HUDEP-2 (cell line): ENCODE data around the gene PAX7.
"Not testable (repeated sequence)": the region's sequence is repeated elsewhere in the genome, so short reads cannot be mapped to it uniquely, and the experiment has no call there.

ENCODE experiments used
- DNase-seq, 76 experiments: peaks; one replicate each; lab custom pipeline; 2025; ENCODE audit not compliant: unreplicated experiment in 76 of 76; lab: John Stamatoyannopoulos, UW

Gene PAX7

DNA sequence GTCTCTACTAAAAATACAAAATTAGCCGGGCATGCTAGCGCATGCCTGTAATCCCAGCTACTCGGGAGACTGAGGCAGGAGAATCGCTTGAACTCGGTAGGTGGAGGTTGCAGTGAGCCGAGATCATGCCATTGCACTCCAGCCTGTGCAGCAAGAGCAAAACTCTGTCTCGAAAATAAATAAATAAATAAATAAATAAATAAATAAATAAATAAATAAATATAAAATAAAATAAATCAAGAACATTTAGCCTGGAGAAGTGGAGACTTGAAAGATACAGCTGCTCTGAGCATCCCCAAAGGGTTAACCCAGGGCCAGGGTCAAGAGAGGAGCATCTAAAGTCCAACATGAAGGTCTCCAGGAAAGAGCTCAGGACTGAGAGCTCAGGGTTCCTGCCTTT lies 63.6 kb downstream of the PAX7 start:
- not testable (repeated sequence) for DNase-seq

DNA sequence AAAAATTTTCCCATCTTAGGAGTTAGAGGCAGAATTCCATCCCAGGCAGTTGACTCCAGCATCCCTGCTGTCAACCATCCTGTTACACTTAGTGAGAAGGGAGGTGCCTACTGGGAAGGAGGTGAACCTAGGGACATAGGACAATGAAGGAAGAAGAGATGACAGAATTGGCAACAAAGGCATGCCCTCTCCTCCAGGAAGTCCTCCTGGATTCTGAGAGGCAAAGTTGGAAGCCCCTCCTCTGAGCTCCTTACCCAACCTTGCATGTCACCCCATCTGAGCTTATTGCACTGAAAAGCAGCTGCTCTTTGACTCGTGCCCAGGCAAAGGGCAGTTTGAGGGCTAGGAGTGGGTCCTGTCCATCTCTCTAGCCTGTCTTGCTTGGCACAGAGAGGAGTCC lies 66.9 kb downstream of the PAX7 start:
- no peak for DNase-seq

DNA sequence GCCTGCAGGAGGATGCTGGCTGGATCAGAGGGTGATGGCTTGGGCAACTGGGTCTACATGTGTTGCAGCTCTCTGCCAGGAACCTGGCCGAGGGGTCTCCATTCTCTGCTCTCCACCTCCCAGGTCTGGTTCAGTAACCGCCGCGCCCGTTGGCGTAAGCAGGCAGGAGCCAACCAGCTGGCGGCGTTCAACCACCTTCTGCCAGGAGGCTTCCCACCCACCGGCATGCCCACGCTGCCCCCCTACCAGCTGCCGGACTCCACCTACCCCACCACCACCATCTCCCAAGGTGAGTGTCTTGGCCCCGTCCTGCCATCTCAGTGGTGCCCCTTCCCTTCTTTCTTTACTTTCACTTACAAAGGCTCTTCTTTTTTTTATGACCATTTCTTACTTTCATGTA lies 69.9 kb downstream of the PAX7 start:
- DNase-seq = no peak

DNA sequence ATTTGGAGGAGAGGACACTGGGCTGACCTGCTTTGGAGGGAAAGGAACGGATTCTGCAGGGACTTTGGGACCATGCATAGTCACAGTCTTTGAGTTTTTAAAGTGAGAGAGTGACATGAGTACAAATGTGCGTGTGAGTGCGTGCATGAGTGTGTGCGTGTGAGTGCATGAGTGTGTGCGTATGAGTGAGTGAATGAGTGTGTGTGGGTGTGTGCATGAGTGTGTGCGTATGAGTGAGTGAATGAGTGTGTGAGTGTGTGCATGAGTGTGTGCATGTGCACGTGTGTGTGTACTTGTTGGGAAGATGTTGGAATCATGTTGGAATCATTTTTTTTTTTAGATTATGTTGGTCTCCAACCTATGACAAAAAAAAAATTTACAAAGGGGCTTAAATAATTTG lies 70.5 kb downstream of the PAX7 start:
- DNase-seq = no peak

DNA sequence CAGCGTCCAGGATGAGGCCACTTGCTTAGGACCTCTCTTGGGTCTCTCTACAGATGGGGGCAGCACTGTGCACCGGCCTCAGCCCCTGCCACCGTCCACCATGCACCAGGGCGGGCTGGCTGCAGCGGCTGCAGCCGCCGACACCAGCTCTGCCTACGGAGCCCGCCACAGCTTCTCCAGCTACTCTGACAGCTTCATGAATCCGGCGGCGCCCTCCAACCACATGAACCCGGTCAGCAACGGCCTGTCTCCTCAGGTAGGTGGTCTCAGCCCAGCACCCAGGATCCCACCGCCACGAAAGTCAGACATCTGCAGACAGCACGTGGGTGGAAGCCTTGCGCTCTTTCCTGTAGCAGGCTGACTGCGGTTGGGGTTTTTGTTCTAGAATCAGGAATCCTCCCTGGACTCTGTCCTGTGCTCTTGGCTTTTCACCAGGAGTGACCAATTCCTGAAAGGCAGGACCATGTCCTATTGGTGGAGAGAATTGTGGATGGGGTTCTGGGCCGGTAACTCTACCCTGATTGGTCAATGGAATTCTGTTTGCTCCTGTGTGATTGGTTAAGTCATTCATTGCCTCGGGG lies 72.5 kb downstream of the PAX7 start:
- DNase-seq = no peak

DNA sequence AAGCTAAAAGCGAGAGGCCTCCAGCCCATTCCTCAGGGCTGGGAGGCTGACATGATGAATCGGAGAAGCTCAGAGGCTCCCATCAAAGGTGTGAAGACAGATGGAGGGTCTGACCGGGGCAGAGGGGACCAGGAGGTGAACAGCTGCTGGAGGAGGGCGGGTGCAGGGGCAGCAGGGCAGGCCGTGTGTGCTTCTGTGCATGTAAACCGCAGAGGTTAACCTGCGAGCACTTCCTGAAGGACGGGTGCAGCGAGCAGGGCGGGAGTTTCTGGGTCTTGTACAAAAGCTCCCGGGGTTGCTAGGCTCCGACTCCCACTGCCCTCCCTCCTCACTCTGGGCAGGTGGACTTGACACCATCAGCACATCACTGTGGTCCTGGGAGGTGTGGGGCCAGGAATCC lies 75.2 kb downstream of the PAX7 start:
- DNase-seq = no peak

DNA sequence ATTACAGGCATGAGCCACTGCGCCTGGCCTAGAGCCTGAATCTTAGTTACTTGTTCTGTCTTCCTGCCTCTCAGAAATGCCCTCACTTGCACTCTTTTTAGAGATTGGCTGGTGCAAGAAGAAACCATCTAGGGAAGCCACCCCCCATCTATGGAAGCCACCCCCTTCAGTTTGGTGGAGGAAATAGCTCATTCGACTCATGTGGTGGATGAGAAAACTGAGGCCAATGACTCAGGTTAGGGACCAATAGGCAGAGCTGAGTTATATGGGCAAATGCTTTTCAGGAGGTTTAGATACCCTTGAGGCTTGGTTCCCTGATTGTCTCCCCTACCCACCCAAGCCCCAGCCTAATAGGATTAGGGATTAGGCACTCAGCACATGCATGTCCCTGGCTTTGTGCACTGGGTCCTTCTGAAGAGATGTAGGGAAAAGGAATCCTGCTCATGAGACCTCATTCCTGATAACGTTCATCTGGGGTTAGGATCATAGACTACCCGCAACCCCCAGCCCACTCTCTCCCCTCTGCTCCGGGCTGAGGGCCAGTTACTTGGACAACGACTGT lies 77.1 kb downstream of the PAX7 start:
- DNase-seq = no peak

DNA sequence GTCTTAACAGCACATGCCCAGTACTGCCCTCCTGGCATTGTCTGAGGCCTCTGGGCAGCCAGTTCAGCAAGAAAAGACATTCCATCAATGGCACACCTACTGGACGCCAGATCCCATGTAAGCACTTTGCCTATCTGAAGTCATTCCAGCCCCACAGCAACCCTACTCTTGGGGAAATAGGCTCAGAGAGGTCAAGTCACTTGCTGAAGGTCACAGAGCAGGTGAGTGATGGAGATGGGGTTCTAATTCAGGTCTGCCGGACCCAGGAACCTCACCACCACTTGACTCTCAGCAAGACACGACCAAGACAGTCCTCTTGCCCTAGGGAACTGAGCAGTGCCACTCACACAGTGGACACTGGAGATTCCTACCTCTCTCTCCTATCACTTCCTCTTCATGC lies 79.4 kb downstream of the PAX7 start:
- DNase-seq = no peak

DNA sequence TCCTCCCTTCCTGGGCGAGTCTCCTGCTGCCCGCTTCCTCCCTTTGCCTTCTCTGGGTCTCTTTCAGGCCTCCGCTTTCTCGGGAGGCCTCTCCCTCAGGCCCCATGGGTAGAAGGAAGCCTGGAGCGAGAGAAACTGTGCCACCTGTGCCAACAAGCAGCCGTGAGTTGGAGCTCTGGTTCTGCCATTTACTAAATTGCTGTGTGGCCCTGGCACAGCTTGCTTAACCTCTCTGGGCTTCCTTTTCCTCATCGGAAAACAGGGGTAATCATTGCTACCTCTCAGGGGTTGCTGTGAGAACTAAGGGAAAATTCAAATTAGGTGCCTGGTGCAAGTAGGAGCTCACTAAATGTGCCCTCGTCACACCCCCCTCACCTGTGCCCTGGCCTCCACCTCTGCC lies 80.4 kb downstream of the PAX7 start:
- DNase-seq = no peak

DNA sequence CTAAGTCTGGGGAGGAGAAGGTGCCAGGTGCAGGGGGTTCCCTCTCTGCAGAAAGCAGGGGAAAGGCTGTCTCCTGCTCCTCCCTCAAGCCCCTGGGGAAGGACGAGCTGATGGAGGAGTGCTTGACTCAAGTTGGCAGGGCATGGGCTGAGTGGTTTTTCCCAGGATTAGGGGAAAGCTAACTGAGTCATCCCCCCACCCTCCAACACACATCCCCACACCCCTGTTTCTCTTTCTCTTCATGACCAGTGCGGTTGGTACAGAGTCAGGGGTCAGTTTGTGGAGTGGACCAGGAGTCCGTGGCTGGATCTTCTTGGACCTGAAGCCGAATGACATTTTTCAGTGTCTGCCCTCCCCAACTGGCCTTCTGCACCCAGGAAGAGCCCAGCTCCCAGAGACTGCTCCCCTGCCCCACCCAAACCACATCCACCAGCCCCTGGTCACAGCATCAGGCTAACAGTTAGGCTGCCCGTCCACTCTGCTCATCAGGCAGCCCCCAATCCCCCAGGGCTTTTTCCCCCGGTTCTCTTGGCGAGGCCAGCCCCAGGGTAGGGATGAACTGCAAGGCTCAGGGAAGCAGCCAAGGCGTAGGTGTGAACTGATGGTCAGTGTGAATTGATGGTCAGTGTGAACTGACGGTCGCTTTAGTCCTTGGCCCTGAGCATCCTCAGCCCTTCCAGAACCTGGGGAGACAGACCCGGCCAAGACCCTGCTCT lies 81.0 kb downstream of the PAX7 start:
- DNase-seq = no peak

DNA sequence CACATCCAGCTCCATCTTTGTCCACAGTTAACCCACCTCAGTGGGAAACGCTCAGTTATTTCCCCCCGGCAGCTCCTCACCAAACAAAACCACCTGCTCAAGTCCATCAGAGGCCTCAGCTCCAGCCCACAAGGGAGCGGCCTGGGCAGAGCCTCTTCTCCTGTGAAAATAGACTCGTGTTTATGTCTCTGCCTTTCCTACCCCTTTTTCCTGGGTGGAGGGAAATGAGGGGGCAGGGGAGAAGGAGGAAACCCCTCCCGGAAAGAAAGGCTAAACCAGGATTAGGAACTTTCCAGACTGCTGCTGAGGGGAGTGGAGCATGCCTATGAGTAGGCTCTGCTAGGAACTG lies 81.6 kb downstream of the PAX7 start:
- no peak for DNase-seq

DNA sequence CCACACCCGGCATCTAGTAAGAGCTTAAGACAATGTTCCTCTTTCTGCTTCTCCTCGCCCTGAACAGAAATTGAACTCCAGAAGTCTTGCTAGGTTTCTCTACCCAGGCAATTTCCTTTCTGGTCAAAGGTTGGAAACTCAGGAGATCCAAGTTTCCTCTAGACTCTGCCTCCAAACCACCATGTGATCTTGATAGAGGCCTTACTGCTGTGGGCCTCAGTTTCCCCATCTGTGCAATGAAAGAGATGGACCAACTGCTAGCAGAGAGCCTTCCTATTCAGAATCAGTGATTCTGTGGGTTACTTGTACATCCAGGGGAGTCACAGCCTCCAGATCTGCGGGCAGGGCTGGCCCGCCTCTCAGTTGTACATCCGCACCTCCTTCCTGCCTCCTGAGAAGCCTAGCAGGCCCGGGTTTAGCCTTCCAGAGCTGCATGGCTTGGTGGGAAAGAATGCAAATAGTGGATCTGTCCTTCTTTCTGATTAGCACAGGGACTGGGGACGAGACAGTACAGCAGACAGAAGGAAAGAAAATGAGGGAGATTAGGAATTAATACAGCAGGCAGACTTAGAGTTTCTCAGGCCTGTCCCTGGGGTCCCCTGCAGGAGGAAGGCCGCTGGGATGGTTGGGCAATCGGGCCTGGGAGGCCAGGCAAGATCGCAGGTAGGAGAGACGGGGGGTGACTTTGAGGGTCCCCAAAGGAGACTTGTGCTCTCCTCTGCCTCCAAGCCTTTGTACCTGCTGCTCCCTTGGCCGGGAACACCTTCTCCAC lies 83.9 kb downstream of the PAX7 start:
- no peak for DNase-seq

DNA sequence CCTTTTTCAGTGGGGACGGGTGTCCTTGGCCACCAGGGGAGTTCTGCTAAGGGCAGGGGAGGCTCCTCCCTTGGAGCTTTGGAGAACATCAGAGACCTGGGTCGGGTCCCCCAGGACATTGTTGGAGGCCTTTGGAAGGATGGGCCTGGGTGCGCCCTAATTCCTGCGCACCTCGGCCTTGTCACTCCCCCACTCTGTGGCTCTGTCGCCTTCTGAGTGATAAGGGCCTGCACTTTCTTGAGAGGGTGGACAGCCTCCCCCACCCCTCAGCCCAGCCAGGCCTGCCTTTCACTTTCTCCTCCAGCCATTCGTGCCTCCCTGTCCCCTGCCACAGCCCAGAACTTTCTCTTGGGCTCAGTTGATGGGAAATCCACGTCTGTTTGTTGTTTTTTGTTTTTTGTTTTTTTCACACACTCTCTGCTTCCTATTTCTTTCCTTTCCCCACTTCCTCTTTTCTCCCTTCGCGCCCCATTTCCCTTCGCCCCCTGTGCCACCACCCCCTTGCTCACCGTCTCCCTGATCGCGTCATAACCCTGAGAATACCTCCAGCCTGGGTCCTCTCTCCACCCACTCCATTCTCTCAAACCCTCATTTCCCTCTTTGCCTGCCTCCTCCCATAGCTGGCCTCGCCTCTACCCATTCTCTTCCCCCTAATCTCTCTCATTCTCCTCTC lies 85.6 kb downstream of the PAX7 start:
- DNase-seq = no peak

DNA sequence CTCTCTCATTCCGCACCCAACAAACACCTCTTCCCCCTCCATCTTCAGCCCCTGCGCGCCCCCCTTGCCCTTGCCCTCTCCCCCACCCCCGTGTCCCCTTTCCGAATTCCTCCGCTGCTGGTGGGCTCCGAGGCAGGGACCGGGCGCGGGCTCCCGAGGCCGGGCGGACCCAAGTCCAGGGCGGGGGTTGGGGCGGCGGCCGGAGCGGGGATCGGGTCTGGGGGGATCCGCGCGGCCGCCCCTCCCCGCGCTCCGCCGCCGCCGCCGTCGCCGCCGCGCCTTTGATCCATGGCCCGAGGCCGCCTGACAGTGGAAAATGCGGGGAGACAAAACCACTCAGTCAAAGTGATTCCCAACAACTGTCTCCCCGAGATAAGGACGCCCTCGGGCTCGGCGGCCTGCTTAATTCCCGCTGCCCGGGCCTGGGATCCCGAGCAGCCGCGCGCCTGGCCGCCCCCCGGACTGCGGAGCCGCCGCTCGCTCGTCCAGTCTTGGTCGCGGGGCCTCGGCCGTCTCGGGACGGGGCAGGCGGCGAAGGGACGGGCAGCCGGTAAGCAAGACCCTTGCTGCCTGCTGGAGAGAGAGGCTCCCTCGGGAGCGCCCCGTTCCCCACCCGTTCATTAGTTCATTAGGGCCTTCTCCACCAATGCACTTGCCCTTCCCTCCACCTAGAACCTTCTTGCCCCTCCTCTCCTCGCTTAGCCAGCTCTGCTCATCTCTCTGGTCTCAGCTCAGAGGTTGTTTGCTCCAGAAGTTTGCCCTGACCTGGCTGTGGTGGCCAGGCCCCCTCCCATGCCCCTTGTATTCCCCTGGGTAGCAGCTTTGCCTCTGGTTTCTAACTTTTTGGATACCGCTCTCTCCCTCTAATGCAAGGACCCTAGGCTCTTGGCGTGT lies 86.4 kb downstream of the PAX7 start:
- no peak for DNase-seq

DNA sequence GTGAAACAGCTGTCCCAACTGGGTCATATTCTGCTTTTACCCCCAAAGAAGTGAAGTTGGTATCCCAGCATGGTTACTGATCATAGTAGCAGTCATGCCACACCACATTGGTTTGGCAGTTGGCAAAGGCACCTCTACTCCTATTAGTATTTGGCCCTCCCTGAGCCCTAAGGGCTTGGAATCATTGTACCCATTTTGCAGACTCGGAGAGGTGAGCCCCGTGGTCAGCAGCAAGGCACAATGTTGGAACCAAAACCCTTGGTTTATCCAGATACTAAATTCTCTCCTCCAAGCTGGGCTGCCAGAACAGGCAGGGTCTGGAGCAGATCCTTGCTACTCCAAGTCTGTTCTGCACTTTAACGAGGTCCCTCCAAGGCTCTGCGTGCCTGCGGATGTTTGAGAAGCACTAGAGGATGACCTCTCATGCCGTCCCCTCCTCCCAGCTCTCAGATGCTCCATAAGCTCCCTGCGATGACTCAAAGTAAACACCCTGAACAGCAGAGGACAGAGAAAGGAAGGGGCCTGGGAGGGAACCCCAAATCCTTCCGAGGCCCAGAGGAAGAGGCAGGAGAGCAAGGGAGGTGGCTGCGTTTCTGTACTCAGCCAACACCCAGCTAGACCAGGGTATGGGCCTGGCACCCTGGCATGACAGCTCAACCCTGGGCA lies 89.3 kb downstream of the PAX7 start:
- DNase-seq = no peak

DNA sequence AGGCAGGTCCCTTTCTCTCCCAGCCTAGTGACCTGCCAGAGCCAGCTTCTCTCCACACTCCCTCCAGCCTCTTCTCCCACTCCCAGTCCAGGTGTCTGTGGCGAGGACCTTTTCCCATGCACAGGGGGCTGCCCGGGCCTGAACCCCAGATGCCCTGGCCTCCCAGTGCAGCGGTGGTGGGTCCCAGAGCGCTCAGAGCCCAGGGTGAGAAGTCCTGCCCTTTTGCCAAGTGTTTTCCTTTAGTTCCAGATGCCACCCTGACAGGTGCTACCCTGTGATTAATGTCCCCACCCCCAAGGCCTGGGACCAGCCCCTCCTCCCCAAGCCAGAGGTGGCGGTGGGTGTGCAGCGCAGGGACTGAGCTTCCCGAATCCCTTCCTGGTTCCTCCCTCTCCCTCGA lies 90.4 kb downstream of the PAX7 start:
- DNase-seq = no peak

DNA sequence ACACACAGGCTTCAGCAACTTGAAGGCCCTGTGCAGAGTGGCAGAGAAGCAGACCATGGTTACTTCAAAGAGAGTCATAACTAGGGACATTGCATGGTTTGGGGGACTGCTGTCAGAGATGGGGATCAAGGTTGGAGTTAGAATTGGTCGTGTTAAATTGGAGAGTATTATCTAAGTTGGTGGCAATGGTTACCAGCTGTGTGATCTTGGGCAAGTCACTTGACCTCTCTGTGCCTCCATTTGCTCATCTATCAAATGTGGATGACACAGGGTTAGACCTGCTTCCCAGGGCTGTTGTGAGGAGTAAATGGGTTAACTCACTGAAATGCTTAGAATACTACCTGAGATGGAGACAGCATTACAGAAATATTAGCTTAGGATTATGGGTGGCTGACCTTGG lies 91.1 kb downstream of the PAX7 start:
- DNase-seq = no peak

DNA sequence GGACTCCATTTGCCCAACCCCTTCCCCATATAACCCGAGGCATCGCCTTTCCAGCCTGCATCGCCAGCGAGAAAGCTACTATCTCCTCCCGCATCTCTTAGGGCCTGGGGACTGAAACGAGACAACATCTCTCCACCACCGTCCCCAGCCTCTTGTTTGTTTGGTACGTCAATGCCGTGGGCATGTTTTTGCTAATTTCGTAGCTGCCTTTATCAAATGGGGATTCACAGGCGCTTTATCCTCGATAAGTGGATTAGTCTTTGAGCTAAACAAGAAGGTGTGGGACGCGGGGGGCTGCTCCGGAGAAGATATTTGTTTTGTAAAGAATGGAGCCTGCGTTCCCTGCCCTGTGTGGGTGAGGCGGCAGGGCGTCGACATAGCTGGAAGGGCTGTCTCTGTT lies 91.6 kb downstream of the PAX7 start:
- no peak for DNase-seq

DNA sequence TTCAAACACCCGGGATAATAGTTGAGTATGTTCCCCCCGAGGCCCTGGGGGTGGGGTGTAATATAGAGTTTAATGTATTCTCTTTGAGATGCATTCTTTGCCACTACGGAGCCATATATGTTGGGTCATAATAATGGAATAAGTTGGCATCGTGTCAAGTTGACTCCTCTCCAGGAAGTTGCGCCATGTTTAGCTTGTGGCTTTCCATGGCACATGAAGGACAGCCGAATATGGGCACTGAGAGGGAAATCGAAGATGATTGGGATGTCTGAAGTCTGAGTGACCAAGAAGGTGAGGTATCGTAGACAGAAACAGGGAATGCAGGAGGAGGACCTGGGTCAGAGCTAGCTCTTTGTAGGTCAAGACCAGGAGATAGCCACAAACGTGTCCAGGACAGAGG lies 92.6 kb downstream of the PAX7 start:
- DNase-seq = no peak
